Activated CD8-positive, alpha-beta memory T cell treated with anti-CD3 and anti-CD28 coated beads, Interleukin-2, amount 10 ng/mL, durations not matched to agents 7 days and 5 days (primary cell): ENCODE results near the gene TNFSF11. TPM values are rescaled to one million over a fixed set of nuclear protein-coding genes. Genes with fewer than 3 reads are reported as not detected.

ENCODE experiments used
- ATAC-seq: fragments of 150-1000 bp; cut with Tn5 transposase; one replicate; pipeline ENCODE4 v1.10.0; 2021; ENCODE audit warnings: moderate library complexity
- CTCF ChIA-PET: fragments of 350-600 bp; sonication (Branson Sonifier 250); formaldehyde crosslinking; loops from one replicate; lab custom pipeline; 2021; ENCODE audit warnings: antibody characterized with exemption; lab: Charles Lee
- DNase-seq: peaks from one replicate; pipeline ENCODE4 v3.0.0-alpha.2; 2020
- H3K27ac Mint-ChIP-seq: one replicate; pipeline ENCODE4 v1.8.0; 2021; ENCODE audit warnings: mild to moderate bottlenecking, mixed read lengths
- H3K27me3 Mint-ChIP-seq: one replicate; pipeline ENCODE4 v1.8.0; 2021; ENCODE audit warnings: mixed read lengths
- H3K36me3 Mint-ChIP-seq: one replicate; pipeline ENCODE4 v1.8.0; 2021; ENCODE audit warnings: mild to moderate bottlenecking, mixed read lengths
- H3K4me1 Mint-ChIP-seq: one replicate; pipeline ENCODE4 v1.8.0; 2021; ENCODE audit warnings: mixed read lengths
- H3K4me3 Mint-ChIP-seq: one replicate; pipeline ENCODE4 v1.8.0; 2021; ENCODE audit warnings: mild to moderate bottlenecking, moderate library complexity, mixed read lengths
- H3K9me3 Mint-ChIP-seq: one replicate; pipeline ENCODE4 v1.8.0; 2022; ENCODE audit warnings: low read depth, mixed read lengths
- total RNA-seq, 2 experiments: library from RNA; stranded (reverse); gene quantifications; one replicate each; pipeline ENCODE4 v1.2.3, GENCODE V29; 2021

The TNFSF11 gene
- total RNA-seq, 2 experiments from 2014 or later: 0.76 to 2.4 TPM

DNA sequence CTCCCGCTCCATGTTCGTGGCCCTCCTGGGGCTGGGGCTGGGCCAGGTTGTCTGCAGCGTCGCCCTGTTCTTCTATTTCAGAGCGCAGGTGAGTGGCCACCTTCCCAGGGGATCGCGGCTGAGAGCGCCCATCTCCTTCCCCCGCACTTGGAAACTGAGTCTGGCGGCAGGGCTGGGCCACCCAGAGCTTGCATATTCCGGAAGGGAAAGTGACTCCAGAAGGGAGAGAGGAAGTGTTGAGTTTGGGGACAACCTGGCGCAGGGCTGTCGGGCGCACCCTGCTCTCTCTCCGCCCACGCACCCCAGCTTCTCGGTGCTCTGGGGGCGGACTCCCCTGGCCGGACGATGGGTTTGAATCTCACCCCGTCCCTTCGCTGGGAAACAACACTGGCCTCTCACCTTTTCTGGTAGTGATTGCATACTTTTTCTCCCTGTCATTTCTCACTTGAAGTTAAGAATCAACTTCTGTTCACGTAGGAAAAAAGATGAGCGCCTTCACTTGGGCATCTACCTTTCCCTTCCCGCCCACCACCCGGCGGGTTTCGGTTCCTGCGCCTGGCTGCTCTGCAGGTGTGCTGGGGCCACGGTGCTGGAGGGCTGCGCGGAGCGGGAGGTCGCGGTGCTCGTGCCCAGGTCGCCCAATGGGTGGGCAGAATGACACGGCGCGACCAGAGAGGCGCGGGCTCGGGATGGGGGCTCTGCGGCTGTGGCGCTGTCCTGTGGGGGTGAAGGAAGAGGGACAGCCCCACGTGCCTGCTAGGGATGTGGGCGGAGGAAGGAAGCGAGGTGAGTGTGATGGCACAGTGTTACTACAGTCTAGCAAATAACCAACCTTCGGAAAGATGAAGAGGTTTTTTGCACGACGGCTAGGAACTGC, 721 bp downstream of the TNFSF11 start:
- ATAC-seq: peak; percentile 73
- H3K36me3 Mint-ChIP-seq: peaks cover 7% of the 10 kb centered on the region
- CTCF ChIA-PET: no interaction called here
- peak overlapping the region; percentile 68 for H3K4me3 Mint-ChIP-seq
- H3K9me3 Mint-ChIP-seq: peaks cover 7% of the 10 kb centered on the region
- H3K4me1 Mint-ChIP-seq: peaks cover 19% of the 10 kb centered on the region
- DNase-seq: peak; percentile 66
- H3K27ac Mint-ChIP-seq: peak overlapping the region; percentile 26
- H3K27me3 Mint-ChIP-seq: peaks cover 69% of the 10 kb centered on the region

DNA sequence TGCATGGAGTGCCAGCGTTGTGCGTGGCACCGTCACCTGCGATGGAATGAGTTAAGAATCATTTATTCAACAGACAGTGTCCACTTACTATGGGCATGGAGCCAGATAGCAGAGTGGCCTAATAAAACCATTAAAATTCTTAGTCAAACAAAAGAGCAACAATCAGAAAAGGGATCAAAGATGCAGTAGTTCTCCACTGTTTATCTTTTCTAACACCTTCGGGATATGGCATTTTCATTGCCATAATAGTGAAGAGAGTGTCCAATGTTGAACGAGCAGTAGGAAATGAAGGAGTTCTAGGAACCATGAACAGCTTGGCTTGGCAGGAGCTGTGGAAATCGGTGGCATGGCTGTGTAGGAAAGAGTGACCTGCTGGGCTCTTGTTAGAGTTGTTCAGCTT, 2.0 kb downstream of the TNFSF11 start:
- H3K36me3 Mint-ChIP-seq: peaks cover 6% of the 10 kb centered on the region
- H3K27me3 Mint-ChIP-seq: peaks cover 69% of the 10 kb centered on the region
- peaks cover 4% of the 10 kb centered on the region for H3K9me3 Mint-ChIP-seq
- H3K4me3 Mint-ChIP-seq: peak overlapping the region; percentile 28
- H3K27ac Mint-ChIP-seq: no peak overlapping the region
- DNase-seq (no peak), ATAC-seq (no peak)
- peaks cover 17% of the 10 kb centered on the region for H3K4me1 Mint-ChIP-seq
- CTCF ChIA-PET: interaction anchor here (1.5 kb wide), 1 partner anchor 242 kb away, joined by 3 read pairs; no protein-coding TSS in a partner anchor

DNA sequence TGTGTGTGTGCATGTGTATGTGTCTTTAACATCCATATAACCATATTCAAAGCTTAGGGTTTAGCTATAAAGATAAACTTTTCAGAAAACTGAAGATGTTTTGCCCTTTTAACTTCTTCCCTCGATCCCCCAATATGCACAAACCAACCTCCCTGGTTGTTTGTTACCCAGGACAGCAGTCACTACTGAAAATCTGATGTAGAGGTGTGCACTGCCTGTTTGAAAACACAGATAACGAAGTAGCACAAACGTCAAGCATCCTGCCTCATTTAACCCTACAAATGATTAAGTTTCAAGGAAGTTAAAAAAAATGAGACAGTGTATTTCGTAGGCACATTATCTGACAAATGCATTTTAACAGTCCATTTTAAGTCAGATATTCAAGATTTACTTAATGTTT, 3.6 kb downstream of the TNFSF11 start:
- no peak overlapping the region for H3K27ac Mint-ChIP-seq
- DNase-seq: no peak
- no peaks in the 10 kb centered on the region for H3K9me3 Mint-ChIP-seq
- CTCF ChIA-PET: interaction anchor here (1.5 kb wide), 1 partner anchor 243 kb away, joined by 3 read pairs; no protein-coding TSS in a partner anchor
- H3K4me1 Mint-ChIP-seq: peaks cover 17% of the 10 kb centered on the region
- H3K36me3 Mint-ChIP-seq: peaks cover 4% of the 10 kb centered on the region
- ATAC-seq: no peak
- H3K27me3 Mint-ChIP-seq: peaks cover 57% of the 10 kb centered on the region
- no peak overlapping the region for H3K4me3 Mint-ChIP-seq

DNA sequence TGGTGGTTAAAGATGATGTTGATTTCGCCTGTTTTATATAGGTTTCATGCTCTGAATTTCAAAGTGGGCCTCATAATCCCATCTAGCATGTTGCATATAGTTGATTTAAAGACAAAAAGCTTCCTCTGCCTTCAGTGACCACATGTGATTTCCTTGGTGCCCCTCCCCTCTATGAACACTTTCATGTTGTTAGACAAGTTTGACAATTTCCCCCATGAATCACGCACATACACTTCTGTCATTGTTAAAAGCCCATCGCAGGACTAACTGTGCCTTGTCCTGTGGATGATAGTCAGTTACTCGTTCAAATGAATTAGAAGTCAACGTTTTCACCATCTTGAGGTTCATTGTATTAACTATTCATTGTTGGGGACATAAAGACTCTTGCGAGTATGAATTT, 6.7 kb downstream of the TNFSF11 start:
- H3K27me3 Mint-ChIP-seq: peaks cover 43% of the 10 kb centered on the region
- no peak for DNase-seq
- no peaks in the 10 kb centered on the region for H3K9me3 Mint-ChIP-seq

DNA sequence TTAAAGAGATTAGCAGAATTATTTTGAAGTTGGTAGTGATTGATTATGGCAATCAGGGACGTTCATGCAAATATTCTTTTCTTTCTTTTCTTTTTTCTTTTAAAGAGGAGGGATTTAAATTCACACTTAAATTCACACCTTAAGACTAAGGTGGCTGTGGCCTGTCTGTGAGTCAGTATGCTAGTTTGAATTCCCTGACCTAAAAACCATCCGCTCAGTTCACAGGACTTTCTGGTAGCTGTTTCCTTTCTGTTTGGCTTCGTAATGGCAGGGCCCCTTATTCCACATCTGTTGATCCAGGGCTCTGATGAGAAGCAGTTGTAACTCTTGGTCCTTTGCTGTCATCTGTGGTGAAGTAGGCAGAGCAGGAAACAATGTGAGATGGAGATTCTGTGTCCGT, 7.5 kb downstream of the TNFSF11 start:
- ATAC-seq: no peak
- H3K36me3 Mint-ChIP-seq: peaks cover 2% of the 10 kb centered on the region
- no peak overlapping the region for H3K27ac Mint-ChIP-seq
- peaks cover 2% of the 10 kb centered on the region for H3K4me1 Mint-ChIP-seq
- no peak for DNase-seq
- no peak overlapping the region for H3K4me3 Mint-ChIP-seq
- H3K27me3 Mint-ChIP-seq: peaks cover 35% of the 10 kb centered on the region
- CTCF ChIA-PET: no interaction called here
- no peaks in the 10 kb centered on the region for H3K9me3 Mint-ChIP-seq

More for the DNA sequence above, 6.7 kb downstream of the TNFSF11 start:
- peaks cover 9% of the 10 kb centered on the region for H3K4me1 Mint-ChIP-seq
- peaks cover 2% of the 10 kb centered on the region for H3K36me3 Mint-ChIP-seq
- H3K4me3 Mint-ChIP-seq: no peak overlapping the region
- ATAC-seq: no peak
- CTCF ChIA-PET: no interaction called here
- no peak overlapping the region for H3K27ac Mint-ChIP-seq

DNA sequence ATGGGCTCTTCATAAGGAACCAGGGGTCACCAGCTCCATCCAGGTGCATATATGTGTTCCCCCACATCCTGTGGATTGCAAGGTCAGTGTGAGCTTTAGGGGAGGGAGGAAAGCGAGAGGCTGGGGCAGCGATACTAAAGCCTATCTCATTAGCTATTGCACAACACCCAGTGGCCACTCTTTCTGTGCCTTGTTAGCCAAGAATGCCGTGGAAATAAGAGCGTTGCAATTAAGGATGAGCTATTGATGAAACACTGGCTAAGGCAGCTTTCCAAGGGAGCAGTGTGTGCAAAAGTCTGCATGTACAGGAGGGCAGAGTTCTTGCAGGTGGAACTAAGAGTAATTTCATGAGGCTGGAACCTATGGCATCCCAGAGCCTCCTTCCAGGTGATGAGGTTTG, 17.6 kb downstream of the TNFSF11 start:
- Mint-ChIP-seq H3K27ac (no peak overlapping the region), H3K4me1 (no peaks in the 10 kb centered on the region), H3K36me3 (no peaks in the 10 kb centered on the region), H3K27me3 (peaks cover 21% of the 10 kb centered on the region), H3K4me3 (no peak overlapping the region), H3K9me3 (no peaks in the 10 kb centered on the region)
- ATAC-seq (no peak), DNase-seq (no peak)
- CTCF ChIA-PET: interaction anchor here (0.9 kb wide), 1 partner anchor 113 kb away, joined by 3 read pairs; no protein-coding TSS in a partner anchor

GRCh38 chr13:42592915-42593900, 19.3 kb downstream of the TNFSF11 start:
- H3K4me3 Mint-ChIP-seq: no peak overlapping the region
- peaks cover 12% of the 10 kb centered on the region for H3K27me3 Mint-ChIP-seq
- CTCF ChIA-PET: interaction anchor here (1.3 kb wide), 1 partner anchor 7 kb away, joined by 4 read pairs; no protein-coding TSS in a partner anchor
- H3K27ac Mint-ChIP-seq: no peak overlapping the region
- DNase-seq: no peak
- H3K9me3 Mint-ChIP-seq: no peaks in the 10 kb centered on the region
- no peaks in the 10 kb centered on the region for H3K4me1 Mint-ChIP-seq
- H3K36me3 Mint-ChIP-seq: no peaks in the 10 kb centered on the region
- ATAC-seq: no peak

DNA sequence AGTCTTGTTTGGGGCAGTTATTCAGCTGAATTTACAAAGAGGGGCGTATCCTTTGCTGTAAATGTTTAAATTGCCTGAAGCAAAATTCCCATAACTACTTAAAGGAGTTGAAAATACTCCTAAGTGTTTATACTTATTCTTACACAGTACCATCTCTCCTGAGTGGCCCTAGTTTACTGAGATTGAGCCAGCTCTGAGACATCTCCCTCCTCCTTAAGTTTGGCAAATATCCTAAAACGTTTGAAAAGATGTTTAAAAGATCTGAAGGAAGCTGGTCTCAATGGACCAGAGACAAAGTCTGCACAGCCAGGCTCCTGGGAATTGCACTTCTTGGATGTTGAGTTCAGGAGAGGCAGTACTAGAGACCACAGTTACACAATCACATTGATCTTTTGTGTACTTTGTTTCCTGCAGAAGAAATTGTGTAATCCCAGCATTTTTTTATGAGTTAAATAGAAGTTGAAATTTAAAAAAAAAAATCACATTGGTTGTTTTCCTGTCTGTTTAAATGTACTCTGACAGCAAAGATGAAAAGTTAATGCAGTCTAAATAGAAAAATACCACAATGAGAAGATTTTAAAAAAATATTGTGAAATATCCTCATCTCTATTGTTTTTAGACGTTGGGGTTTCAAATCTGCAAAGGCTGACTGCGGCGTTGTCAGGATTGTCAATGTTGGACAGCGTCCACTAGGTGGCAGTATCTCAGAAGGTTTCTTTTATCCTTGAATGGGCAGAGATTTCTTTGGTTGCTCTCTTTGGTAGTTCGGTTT, 20.7 kb downstream of the TNFSF11 start:
- peak; percentile 65 for DNase-seq
- Mint-ChIP-seq H3K4me3 (no peak overlapping the region), H3K27ac (no peak overlapping the region), H3K27me3 (peaks cover 14% of the 10 kb centered on the region), H3K4me1 (no peaks in the 10 kb centered on the region), H3K36me3 (no peaks in the 10 kb centered on the region), H3K9me3 (no peaks in the 10 kb centered on the region)
- CTCF ChIA-PET: interaction anchor here (0.8 to 1.8 kb wide), 9 partner anchors 9 to 1209 kb away, joined by 3 to 6 read pairs (median 3); no protein-coding TSS in a partner anchor
- ATAC-seq: peak; percentile 47

- CTCF ChIA-PET: interaction anchor here (0.8 to 1.8 kb wide), 8 partner anchors 10 to 1209 kb away, joined by 3 to 6 read pairs (median 3); no protein-coding TSS in a partner anchor
- Mint-ChIP-seq H3K27ac (no peak overlapping the region), H3K4me3 (no peak overlapping the region), H3K36me3 (no peaks in the 10 kb centered on the region), H3K4me1 (no peaks in the 10 kb centered on the region), H3K27me3 (peaks cover 17% of the 10 kb centered on the region), H3K9me3 (no peaks in the 10 kb centered on the region)
- ATAC-seq (no peak), DNase-seq (no peak)
These were observed 21.3 kb downstream of the TNFSF11 start for GRCh38 chr13:42595253-42595571.

- DNase-seq (no peak), ATAC-seq (no peak)
- Mint-ChIP-seq H3K4me3 (no peak overlapping the region), H3K4me1 (peaks cover 6% of the 10 kb centered on the region), H3K9me3 (no peaks in the 10 kb centered on the region), H3K27me3 (peaks cover 17% of the 10 kb centered on the region), H3K36me3 (no peaks in the 10 kb centered on the region), H3K27ac (no peak overlapping the region)
- CTCF ChIA-PET: no interaction called here
These were observed 23.6 kb downstream of the TNFSF11 start for GRCh38 chr13:42597505-42597904.

GRCh38 chr13:42600943-42601342, 27.0 kb downstream of the TNFSF11 start:
- DNase-seq (no peak), ATAC-seq (peak; percentile 39)
- peaks cover 14% of the 10 kb centered on the region for H3K27me3 Mint-ChIP-seq
- no peaks in the 10 kb centered on the region for H3K9me3 Mint-ChIP-seq
- H3K36me3 Mint-ChIP-seq: no peaks in the 10 kb centered on the region
- no peak overlapping the region for H3K4me3 Mint-ChIP-seq
- peaks cover 6% of the 10 kb centered on the region for H3K4me1 Mint-ChIP-seq
- CTCF ChIA-PET: no interaction called here
- H3K27ac Mint-ChIP-seq: no peak overlapping the region

DNA sequence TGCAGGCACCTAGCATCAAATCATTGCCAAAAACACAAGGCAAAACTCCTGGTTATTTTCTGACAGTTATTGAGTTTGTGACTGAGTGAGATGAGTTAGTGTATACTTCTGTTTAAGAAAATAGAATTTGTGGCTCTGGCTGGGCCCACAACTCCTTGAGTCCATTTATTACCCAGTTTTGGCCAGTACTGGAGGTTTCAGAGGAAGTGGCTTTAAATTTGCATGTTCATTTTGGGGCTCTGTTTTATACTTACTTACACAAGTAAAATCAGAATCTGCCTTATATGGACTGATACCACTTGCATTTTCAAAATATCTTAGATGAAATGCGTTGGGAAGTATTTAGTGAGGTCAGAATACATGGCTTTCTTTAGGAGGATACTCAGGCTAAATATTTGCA, 29.0 kb downstream of the TNFSF11 start:
- CTCF ChIA-PET: no interaction called here
- Mint-ChIP-seq H3K36me3 (peaks cover 1% of the 10 kb centered on the region), H3K27me3 (peaks cover 15% of the 10 kb centered on the region), H3K27ac (no peak overlapping the region), H3K4me1 (peaks cover 6% of the 10 kb centered on the region), H3K4me3 (no peak overlapping the region), H3K9me3 (no peaks in the 10 kb centered on the region)
- ATAC-seq (no peak), DNase-seq (no peak)
